ENCODE data around the gene TNS3. TPM values are rescaled to one million over a fixed set of nuclear protein-coding genes. Genes with fewer than 3 reads are reported as not detected.

The TNS3 gene
- total and polyA plus RNA-seq, 2 experiments from 2014 or later, result 2.7 to 5.7 TPM

GRCh38 chr7:47582764-47583738 is 1.1 kb upstream of the TNS3 start:
- no peaks in the 10 kb centered on the region for H3K36me3 ChIP-seq
- H3K4me1 ChIP-seq (ENCODE audit: low read depth), result no peaks in the 10 kb centered on the region
- TF ChIP-seq CTCF (IDR thresholded peaks at IDR 0.05; ENCODE audit: low read depth, low read length), result no peak
- H3K4me3 ChIP-seq, result no peak overlapping the region
- H3K27ac ChIP-seq, result no peak overlapping the region
- no peaks in the 10 kb centered on the region for H3K9me3 ChIP-seq (ENCODE audit: low read depth)
- DNase-seq (ENCODE audit: low read depth in 1 of 2, low spot score in 1 of 2), result no peak
- H3K27me3 ChIP-seq, result peaks cover 27% of the 10 kb centered on the region

GRCh38 chr7:47581438-47581803 is 490 bp downstream of the TNS3 start:
- H3K27ac ChIP-seq, result no peak overlapping the region
- H3K36me3 ChIP-seq, result no peaks in the 10 kb centered on the region
- TF ChIP-seq CTCF (IDR thresholded peaks at IDR 0.05; ENCODE audit: low read depth, low read length), result no peak
- peaks cover 27% of the 10 kb centered on the region for H3K27me3 ChIP-seq
- peak overlapping the region; percentile 61 for H3K4me3 ChIP-seq
- H3K4me1 ChIP-seq (ENCODE audit: low read depth), result no peaks in the 10 kb centered on the region
- H3K9me3 ChIP-seq (ENCODE audit: low read depth), result no peaks in the 10 kb centered on the region
- DNase-seq (ENCODE audit: low read depth in 1 of 2, low spot score in 1 of 2), result peak in 1 of 2 donors; percentile 48

GRCh38 chr7:47580811-47581331 is 1.0 kb downstream of the TNS3 start:
- H3K27me3 ChIP-seq, result peaks cover 27% of the 10 kb centered on the region
- no peaks in the 10 kb centered on the region for H3K4me1 ChIP-seq (ENCODE audit: low read depth)
- DNase-seq (ENCODE audit: low read depth in 1 of 2, low spot score in 1 of 2), result no peak
- H3K27ac ChIP-seq, result no peak overlapping the region
- no peaks in the 10 kb centered on the region for H3K9me3 ChIP-seq (ENCODE audit: low read depth)
- TF ChIP-seq CTCF (IDR thresholded peaks at IDR 0.05; ENCODE audit: low read depth, low read length), result peak; percentile 21
- H3K36me3 ChIP-seq, result no peaks in the 10 kb centered on the region
- peak overlapping the region; percentile 61 for H3K4me3 ChIP-seq

GRCh38 chr7:47580175-47580706 is 1.7 kb downstream of the TNS3 start:
- peak in 1 of 2 donors; percentile 41 for DNase-seq (ENCODE audit: low read depth in 1 of 2, low spot score in 1 of 2)
- Histone ChIP-seq H3K27me3 (peaks cover 27% of the 10 kb centered on the region), H3K27ac (no peak overlapping the region), H3K4me3 (no peak overlapping the region), H3K36me3 (no peaks in the 10 kb centered on the region), H3K4me1 (ENCODE audit: low read depth) (no peaks in the 10 kb centered on the region), H3K9me3 (ENCODE audit: low read depth) (no peaks in the 10 kb centered on the region)
- TF ChIP-seq CTCF (IDR thresholded peaks at IDR 0.05; ENCODE audit: low read depth, low read length), result no peak

- H3K27ac ChIP-seq, result no peak overlapping the region
- H3K27me3 ChIP-seq, result peaks cover 27% of the 10 kb centered on the region
- no peaks in the 10 kb centered on the region for H3K36me3 ChIP-seq
- H3K9me3 ChIP-seq (ENCODE audit: low read depth), result no peaks in the 10 kb centered on the region
- no peak overlapping the region for H3K4me3 ChIP-seq
- TF ChIP-seq CTCF (IDR thresholded peaks at IDR 0.05; ENCODE audit: low read depth, low read length), result no peak
- no peaks in the 10 kb centered on the region for H3K4me1 ChIP-seq (ENCODE audit: low read depth)
- no peak for DNase-seq (ENCODE audit: low read depth in 1 of 2, low spot score in 1 of 2)
Measured at GRCh38 chr7:47579458-47579857, 2.5 kb downstream of the TNS3 start.

Measured in cardiac muscle cell (in vitro differentiated cells and primary cell).